Bronchial smooth muscle cell (primary cell): ENCODE results near the gene ZNF496. TPM values are rescaled to one million over a fixed set of nuclear protein-coding genes. Genes with fewer than 3 reads are reported as not detected.

Source experiments
- total RNA-seq: library from RNA; depleted of rRNA; stranded (reverse); fragments of >200 nt; gene quantifications from 2 replicates; pipeline ENCODE4 v1.2.1, GENCODE V29; 2014

Gene ZNF496
- 9.1 and 12.0 TPM in 2 replicates for total RNA-seq

DNA sequence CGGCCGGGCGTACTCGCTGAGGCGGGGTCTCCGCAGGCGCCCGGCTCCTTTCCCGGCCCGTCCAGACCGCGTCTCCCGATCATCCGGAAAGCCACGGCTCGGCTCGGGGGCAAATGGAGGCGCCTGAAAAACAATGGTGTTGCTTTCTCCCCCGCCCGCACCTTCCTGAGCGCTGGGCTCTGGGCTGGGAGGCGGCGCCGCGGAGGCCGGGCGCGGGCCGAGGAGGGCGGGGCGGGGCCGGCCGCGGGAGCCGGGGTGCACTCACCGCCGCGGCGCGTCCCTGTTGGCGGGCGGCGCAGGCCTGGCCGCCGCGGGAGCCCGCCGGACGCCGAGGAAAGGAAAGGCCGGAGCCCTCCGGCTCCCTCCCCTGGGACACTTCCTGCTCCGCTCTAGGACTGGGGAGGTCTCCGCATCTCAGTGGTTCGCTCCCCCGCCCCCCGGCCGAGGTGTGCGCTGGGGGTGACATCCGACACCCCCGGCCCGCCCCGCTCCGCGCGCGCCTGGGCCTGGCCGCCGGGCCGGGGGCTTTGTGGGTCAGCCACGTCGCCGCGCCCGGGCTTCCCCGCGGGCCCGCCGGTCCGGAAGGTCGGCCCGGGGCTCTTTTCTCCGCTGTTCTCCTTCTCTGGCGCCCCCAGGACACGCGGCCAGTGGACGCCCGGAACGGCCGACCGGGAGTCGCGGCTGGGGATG lies at the start of gene ZNF496:
Gene ZNF496 (minus strand): TSS at position 343 of the 690 bp plus-strand sequence. CDS start 2,289 bp downstream, outside the sequence.

DNA sequence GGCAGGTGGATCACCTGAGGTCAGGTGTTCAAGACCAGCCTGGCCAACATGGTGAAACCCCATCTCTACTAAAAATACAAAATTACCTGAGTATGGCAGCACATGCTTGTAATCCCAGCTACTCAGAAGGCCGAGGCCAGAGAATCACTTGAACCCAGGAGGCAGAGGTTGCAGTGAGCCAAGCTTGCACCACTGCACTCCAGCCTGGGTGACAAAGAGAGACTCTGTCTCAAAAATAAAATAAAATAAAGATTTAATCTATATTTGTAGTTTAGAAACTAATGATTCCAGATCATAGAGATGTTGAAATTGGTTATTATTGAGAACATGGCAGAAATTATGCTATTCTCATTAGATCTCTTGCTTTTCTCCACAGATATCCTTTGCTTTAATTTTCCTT lies 75.9 kb downstream of the ZNF496 start, which contains the start of gene VN1R5:
Gene VN1R5 (plus strand): TSS at position 301 of the 400 bp plus-strand sequence.

Other genes with a start within 250 kb of the ZNF496 start
- 7.5 and 11.7 TPM in 2 replicates for gene ZNF669, start 227.5 kb downstream of the ZNF496 start, total RNA-seq
- 24.7 and 35.1 TPM in 2 replicates for gene ZNF124, start 159.8 kb downstream of the ZNF496 start, total RNA-seq
- not detected in 2 replicates for gene VN1R5, start 75.8 kb downstream of the ZNF496 start, total RNA-seq
- not detected in 2 replicates for gene NLRP3, start 84.3 kb upstream of the ZNF496 start, total RNA-seq
- not detected in 2 replicates for gene OR2B11, start 126.2 kb upstream of the ZNF496 start, total RNA-seq
- not detected in 2 replicates for gene OR2C3, start 204.6 kb upstream of the ZNF496 start, total RNA-seq
- gene GCSAML, start 217.3 kb upstream of the ZNF496 start, total RNA-seq = not detected in 2 replicates